HG02884 (cell line): ENCODE measurements around the gene MAP4K2.

Experiments
- ATAC-seq: cut with Tn5 transposase; IDR thresholded peaks from one replicate; pipeline ENCODE4 v1.9.1; 2021; ENCODE audit warnings: mild to moderate bottlenecking, moderate library complexity; ENCODE audit not compliant: unreplicated experiment

The MAP4K2 gene

DNA sequence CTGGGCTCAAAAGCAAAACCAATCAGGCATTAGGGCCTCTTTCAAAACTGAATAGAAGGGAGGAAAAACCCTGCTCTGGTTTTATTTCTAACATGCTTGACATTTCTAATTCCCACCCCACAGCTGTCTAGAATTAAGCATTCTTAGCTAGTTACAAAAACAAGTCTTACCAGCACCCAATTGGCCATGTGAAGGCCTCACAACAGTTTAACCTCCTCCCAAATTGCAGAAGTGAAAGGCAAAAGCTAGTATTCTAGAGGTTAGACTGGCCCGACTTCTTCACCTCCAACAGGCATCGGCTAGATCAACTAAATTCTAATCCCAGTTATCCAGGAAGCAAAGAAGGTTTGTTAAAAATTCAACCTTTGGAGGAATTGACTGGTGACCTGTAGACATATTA lies 31.2 kb downstream of the MAP4K2 start:
- ATAC-seq: no peak

DNA sequence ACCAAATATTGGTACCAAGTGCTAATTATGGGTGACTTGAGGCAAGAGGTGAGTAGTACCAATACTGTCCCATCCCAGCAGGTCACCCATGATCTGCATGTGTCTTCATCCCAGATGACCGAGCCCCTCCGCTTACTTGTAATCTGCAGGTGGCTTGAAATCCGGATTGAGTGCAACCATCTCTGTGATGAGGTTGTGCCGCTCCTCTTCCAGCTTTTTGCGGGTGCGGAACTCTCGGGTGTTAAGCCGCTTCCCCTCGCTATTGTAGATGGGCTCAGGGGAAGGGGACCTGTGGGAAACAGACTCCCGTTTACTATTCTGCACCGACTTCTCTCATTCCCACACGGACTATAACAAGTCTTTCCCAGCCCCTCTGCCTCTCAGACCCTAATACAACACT lies 32.9 kb downstream of the MAP4K2 start:
- ATAC-seq: no peak

DNA sequence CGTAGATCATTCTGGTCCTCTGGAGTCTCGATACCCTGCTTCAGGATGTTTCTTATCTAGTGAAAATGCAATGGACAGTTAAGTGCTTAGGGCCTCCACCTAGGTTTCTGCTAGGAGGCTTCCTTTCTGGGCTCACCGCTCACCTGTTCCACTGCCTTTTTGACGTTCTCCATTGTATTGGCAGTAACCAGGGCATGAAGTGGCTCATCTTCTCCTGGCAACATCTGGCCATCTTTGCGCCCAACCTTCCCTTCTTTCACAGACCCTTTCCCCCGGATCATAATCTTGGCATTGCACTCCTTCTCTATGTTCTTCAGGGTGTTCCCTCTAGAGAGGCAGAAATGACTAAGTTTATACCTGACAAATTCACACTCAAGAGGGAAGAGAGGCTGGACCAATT lies 33.7 kb downstream of the MAP4K2 start:
- no peak for ATAC-seq

DNA sequence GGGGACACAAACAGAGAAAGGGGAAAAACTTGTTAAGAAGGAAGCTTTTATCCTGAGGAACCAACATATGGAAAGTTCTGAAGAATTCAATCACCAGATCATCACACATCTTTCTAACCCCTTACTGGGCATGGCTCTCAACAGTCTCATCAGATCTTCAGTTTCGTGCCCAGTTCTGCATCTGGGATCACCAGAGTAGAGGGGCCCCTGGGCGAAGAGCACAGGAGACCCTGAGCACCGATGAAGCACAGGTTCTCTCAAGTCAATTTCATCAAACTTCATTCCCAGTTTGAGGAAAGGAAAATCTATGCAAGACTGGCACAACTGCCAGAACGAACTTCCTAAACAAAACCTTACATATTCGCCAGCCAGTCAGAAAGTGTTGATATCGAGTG lies 34.7 kb downstream of the MAP4K2 start:
- no peak for ATAC-seq

DNA sequence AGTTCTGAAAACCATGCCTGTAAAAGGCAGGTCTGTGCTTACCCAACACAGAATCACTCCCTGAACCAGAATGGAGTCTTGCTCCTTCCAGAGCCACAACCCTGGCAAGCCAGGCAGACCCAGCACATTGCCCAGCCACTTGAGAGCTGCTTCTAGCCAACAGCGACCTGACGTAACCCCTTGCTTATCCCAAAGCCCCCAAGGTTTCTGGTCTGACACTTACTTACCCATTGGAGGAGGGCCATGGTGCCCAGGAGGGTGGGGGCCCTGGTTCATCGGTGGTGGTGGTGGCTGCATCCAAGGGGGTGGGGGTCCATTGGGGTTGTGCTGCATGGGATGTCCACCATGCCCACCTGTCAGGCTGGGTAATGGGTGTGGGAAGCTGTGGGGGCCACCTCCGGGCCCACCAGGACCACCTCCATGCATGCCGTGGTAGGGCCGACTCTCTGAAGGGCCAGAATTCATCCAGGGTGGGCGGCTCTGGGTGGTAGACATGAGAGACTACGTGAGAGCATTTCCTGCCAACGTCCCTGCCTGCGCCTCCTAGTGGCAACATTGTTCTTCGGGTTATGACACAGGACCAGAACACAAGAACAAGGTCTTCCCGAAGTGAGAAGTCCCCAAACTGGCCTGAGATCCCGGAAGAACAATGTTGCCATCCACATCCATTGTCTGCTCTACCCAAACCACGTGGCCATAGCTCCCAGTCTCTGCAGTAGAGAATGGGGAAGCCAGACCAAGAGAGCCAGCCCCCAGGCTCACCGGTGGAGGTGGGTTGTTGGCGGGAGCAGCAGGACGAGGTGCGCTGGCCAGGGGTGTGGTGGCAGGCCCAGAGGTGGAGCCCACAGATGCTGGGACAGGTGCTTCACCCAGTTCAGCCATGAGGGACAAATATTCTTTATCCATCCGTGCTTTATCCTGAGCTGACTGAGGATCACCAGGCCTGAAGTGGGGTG lies 35.4 kb downstream of the MAP4K2 start:
- no peak for ATAC-seq

DNA sequence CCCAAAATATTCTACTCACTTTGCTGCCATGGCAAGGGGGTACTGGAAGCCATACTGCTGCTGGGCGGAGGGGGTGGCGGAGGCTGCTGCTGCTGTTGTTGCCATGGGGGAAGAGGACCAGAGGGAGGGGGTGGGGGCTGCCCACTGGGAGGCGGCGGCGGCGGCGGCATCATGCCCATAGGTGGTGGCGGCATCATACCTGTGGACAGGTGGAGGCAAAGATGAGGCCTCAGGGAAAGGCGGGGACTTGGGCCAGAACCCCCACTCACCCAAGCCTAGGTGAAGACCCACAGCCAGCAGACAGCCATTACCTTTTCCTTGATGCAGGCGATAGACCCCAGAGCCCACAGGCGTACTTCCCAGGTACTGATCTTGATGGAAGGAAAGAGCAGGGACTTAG lies 36.1 kb downstream of the MAP4K2 start:
- no peak for ATAC-seq

DNA sequence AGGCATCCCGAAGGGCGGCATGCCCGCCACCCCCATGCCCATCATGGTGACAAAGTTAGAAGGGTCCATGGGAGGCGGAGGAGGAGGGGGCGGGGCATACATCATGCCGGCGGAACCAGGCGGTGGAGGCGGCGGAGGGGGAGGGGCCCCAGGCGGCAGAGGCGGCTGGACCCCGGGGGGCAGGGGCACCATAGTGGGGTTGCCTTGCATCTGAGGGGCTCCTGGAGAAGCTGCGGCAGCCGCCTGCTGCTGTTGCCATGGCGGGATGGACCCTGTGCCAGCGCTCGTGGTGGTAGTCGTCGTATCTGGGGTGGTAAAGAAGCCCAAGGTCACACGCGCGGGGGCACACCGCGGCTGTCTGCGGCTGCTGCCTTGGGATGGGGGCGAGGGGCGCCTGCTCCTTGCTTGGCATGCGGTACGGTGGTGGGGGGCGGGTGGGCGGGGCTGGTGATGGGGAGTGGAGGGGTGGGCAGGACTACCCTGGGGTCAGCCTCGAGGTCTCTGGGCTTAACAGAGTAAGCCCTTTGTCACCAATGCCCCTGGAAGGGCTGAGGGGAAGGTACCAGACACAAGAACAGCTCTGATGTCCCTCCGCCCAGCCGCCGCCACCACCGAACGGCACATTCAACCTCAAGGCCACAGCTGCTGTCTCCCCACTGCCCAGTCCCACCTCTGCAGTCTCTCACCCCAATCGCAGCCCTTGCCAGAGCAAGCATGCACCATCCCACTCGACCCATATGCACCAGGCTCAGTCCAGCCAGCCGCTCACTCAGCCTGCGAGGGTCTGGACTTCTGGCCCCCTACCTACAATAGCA lies 37.0 kb downstream of the MAP4K2 start:
- no peak for ATAC-seq

DNA sequence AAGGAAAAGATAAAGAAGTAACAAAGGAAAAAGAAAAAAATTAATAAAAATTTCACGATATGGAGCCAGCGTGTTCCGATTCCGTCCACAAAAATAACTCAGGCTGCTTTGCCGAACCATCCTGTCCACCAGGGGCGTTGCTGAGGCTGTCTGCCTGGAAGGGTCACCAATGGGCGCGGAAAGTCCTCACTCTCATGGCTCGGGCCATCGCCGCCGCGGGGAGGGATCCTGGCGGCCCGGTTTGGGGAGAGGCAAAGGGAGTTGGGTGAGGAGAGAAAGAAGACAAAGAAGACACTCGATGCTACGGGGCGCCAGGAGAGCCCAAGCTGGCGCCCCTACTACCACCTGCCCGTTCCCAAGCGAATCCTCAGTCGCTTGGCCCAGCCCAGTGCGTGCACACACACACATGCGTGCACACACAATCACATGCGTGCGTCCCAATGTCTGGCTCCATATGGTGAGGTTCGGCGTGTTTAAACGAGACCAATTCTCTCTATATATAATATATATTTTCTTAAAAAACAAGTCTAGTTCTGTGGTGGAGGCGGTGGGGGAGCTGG lies 37.6 kb downstream of the MAP4K2 start:
- no peak for ATAC-seq

DNA sequence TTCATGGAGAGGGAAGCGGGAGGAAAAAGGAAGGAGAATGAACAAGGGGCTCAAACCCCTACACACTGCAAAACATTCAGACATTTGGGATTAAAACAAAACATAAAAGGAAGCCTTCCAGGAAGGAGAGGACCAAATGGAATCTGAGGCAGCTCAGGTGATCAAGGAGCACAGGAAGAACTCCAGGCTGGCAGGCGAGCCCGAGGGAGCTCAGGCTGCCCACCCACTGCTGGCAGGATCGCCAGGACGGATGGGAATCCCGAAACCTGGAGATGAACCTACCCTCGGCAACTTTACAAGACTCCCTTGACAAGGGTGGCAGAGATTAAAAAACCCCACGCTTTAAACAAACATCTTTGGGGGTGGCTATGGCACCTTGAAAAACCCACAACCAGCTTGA lies 38.3 kb downstream of the MAP4K2 start:
- no peak for ATAC-seq

DNA sequence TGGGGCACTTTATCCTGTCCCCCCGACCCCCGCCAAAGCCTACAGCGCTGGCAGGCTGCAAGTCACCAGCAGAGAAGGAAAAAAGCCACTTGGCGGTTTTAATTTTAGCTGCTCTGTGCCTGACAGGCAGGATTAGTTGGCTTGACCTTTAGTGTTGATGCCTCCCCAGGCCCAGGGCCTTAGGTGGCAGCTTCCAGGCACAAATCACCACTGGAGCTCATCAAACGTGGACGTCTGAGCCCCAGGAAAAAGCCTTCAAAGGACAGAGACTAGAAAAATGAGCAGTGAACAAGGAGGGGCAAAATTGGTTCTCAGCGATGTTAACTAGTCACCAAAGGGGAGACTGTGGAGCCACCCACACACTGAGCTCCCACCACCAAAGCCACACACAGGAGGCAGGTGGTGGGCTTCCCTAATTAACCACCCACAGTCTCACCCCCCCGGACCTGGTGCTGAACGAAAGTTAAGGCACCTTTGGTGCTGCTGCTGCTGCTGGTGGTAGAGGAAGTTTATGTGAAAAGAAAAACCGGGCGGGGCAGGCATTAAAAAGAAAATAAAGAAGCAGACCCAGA lies 38.9 kb downstream of the MAP4K2 start:
- no peak for ATAC-seq

DNA sequence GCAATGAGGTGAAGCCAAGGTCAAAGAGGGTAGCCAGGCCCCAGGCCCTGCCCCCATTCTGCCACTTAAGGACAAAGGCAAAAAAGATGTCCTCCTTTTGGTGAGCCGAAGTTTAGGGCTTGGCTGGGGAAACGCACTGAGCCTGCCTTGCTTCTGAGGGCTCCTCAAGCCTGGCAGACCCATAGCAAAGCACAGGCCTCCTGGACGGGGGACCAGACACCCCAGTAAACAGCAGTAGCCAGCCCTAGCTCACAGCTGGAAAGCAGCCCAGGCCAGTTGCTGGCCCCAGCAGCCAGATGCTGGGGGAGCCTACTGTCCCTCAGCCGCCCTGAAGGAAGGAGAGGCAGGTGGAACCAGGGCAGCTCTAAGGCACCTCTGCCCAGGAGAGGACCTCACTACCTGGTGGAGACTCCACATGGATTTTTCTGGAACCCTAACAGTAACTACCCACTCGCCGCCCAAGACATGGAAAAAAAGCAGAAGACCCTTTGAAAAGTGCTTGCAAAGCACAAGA lies 39.4 kb downstream of the MAP4K2 start:
- no peak for ATAC-seq

DNA sequence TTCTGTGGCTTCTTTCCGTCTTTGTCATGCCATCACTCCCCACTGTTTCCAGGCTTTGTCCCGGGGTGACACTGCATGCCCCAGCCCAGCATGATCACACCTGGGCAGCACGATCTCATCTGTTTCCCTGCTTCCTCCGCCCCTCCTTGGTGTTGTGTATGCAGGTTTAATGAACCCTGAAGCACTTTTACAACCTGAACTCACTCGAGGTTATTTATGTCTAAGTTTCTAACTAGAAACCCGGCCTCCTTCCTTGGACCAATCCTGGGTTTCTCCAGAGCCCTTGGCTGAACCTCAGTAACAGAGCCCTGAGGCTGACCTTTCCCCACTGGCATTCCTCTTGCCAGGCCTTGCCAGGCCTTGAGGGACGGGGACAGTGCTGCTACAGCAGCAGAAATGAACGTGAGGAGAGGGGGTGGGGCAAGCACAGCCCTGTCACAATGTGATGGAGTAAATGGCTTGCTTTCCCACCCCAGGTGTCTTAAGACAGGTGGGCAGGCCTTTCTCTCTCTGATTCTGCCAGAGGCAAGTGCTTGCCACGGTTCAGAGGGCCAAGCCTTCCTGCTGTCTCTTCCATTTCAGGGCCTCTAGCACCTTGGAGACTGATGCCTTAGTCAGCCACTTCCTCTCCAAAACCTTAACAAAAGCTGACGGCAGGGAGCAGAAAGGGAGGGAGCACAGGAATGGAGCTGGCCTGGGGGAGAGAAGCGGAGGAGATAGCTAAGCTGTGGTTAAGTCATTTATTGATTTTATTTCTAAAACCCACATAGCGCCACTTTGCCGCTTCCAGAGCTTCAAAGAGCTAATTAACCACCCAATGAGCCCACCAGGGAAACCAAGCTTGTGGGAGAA lies 40.1 kb downstream of the MAP4K2 start:
- ATAC-seq: no peak

DNA sequence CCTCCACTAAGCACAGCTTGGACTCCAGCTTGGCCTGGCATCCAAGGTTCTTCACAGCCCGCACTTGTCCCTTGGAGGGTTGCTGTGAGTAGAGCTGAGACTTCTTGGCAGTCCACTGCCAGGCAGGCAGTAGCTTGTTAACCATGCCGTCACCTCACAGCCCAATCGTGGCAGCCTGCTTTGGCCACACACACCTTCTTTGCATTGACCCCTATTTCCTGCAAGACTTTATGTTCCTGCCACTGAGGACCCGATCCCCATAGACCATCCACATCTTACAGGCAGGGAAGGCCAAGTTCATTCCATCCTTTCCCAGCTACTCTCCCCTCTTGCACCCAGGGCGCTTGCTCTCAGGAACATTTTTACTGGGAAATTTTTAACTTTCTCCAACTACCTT lies 40.7 kb downstream of the MAP4K2 start:
- ATAC-seq: no peak

DNA sequence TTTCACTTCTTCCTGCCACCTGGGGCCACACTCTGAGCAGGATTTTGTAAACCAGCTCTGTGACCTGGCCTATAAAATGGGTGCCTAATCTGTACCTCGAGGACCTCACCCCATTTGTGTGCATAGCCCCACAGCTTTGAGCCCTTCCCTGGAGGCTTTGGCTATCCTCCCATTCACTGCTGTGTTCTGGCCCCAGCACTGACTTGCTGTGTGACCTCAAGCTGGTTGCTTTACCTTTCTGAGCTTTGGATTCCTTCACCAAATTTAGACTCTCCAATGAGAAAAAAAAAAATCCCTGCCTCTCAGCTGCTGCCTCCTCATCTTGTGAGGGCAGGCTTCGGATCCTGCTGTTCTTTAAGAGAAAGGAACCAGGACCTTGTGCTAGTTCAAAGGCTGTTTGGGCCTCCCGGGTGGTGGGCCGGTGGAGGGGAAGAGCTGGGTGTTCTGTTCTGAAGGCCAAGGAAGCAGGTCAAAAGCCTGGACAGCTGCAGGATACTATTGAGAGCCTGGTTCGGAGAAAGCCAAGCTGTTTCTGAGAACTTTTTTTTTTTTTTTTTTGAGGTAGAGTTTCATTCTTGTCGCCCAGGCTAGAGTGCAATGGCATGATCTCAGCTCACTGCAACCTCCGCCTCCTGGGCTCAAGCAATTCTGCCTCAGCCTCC lies 42.1 kb downstream of the MAP4K2 start:
- no peak for ATAC-seq

DNA sequence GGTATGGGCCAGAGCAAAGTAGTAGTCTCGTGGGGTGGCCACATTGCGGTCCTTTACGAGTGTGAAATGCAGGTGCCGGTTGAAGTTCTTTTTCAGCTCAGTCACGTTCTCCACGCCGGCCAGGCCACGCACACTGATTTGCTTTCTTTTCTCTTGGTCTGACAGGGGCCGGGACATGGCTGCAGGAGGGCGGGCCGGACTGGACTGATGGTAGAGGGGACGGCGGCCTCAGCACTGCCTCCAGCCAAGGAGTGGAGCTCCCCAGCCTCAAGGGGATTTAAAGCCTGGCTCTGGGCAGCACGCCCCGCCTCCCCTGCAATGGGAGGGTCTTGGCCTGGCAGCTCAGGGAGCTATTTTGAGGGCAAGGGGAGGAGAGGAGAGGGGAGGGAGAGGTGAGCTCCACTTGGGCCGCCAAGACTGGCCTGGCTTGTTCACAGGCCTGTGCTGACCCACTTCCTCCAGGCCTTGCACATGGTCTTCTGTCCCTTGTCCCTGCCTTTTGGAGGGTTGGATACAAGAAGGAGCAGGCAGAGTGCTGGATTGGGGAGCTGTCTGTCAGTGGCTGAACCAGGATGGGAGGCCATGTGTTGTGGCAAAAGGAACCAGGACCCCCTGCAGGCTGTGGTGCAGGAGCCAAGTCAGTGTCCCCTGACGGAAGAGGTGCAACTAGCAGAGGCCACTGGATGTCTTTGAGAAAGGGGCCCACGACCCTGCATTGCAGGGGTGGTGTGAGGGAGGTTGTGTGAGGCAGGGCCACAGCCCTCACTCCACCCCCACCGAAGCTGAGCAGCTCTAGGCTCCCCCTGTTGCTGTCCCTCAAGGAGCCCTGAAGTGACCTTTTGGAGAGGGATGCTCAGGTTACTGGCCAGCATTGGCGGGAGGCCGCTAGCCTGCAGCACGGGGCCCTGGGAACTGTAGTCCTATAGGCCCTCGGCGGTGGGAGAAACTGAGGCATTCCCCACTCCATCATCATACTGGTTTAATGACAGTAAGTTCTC lies 43.0 kb downstream of the MAP4K2 start, which contains the start of gene PYGM:
PYGM (minus strand) TSS at position 253 of the 998 bp plus-strand sequence; CDS start at position 177, 76 bp downstream.
- no peak for ATAC-seq

DNA sequence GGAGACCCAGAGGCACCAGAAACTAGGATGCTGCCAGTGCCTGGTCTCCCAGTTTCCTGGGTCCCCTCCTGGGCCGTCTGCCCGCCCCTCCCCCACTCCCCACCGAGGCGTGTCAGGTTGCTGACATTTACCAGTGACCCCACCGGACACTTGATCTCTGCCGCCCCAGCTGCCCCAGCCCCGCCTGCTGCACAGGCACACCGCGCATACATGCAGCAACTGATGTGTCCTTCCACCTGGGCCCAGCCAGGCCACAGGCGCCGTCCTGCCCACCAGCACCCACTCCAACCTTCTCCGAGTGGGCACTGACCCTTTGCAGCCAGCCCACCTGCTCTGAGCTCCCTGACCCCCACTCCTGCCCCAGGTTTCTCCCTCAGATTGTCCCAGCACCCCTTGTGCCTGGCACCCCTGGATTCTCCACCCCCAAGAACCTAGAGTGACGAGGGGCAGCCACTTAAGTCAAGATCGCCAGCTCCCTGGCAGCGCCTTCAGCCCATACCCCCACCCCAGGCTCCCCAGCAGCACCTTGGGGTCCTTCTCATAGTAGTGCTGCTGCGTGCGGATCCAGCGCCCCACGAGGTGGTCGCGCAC lies 43.8 kb downstream of the MAP4K2 start:
- ATAC-seq: no peak

DNA sequence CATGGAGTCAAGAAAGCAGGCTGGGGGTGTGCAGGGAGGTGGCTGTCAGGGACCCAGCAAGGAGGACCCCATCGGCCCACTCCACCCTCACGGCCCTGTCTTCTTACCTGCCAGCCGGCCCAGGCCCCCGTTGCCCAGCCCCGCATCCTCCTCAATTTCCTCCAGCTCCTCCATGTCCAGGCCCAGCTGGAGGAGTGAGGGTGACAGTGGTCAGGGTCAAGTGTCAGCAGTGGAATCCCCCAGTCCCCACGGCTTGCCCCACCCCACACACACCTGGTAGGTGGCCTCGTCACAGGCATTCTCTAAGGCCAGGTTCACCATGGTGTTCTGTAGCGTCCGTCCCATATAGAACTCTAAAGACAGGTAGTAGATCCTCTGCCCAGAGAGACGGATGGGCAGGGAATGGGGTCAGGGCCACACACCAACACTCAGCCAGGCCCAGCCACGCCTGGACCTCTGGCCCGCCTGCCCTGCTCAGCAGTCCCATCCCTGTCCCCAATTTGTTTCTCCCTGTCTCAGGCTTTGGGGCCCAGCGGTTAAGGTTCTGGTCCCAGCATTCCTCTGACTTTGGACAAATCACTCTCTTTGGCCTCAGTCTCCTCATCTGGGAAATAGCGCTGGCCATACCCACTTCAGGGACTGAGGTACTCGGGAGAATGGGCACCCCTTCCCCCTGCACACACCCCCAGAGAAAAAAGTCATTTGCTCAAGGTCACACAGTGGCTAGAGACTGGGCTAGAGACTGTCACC lies 44.5 kb downstream of the MAP4K2 start:
- no peak for ATAC-seq
